A549 (cell line): ENCODE data around the gene CAMK1. TPM values are rescaled to one million over a fixed set of nuclear protein-coding genes. Genes with fewer than 3 reads are reported as not detected.

Source experiments
- ATAC-seq, 2 experiments: fragments of 200-7000 bp in 1 of 2; fragments of >200 bp in 1 of 2; cut with Nextera tagmentation in 1 of 2; cut with Tn5 transposase in 1 of 2; 3 replicates each; pipeline versions ENCODE4 v1.8.0 to v1.9.1; 2018 to 2020; ENCODE audit warnings: mild to moderate bottlenecking in 1 of 2, moderate library complexity in 1 of 2
- CTCF ChIA-PET: fragments of 300-600 bp; sonication (Branson Sonifier 250); formaldehyde crosslinking; extraction: SDS; loops from one replicate; lab custom pipeline; 2021; ENCODE audit warnings: antibody characterized with exemption, inconsistent platforms; lab: Yijun Ruan, JAX
- POLR2A ChIA-PET: fragments of 350-600 bp; formaldehyde crosslinking; extraction: SDS; loops from one replicate; lab custom pipeline; 2021; ENCODE audit warnings: antibody characterized with exemption, inconsistent platforms; lab: Yijun Ruan, JAX
- DNase-seq, 2 experiments: peaks; one replicate each; pipeline versions ENCODE4 v3.0.0 to v3.0.0-alpha.2; 2011 to 2016; ENCODE audit warnings: low read depth in 1 of 2, low spot score in 1 of 2
- FAIRE-seq: peaks from 2 replicates; lab custom pipeline; 2011; peaks lifted over from hg19 to GRCh38; lab: Jason Lieb, UNC
- H3K27ac ChIP-seq, 2 experiments: fragments of >200 bp; sonication (Bioruptor Twin); formaldehyde crosslinking; 3 replicates each; pipeline ENCODE4 v1.5.1; 2016 to 2017
- H3K4me1 ChIP-seq: fragments of >200 bp; sonication (Bioruptor Twin); formaldehyde crosslinking; 3 replicates; pipeline ENCODE4 v1.6.1; 2016
- H3K4me2 ChIP-seq: fragments of >200 bp; sonication (Bioruptor Twin); formaldehyde crosslinking; 3 replicates; pipeline ENCODE4 v1.6.1; 2016
- H3K4me3 ChIP-seq: fragments of >200 bp; sonication (Bioruptor Twin); formaldehyde crosslinking; 3 replicates; pipeline ENCODE4 v1.5.1; 2016
- H3K9me3 ChIP-seq: fragments of >200 bp; sonication (Bioruptor Twin); formaldehyde crosslinking; 3 replicates; pipeline ENCODE4 v1.6.1; 2016
- ATOH8 ChIP-seq: fragments of 250-450 bp; sonication (Bioruptor Pico); IDR thresholded peaks from 2 replicates; pipeline ENCODE4 v1.5.0; 2020; ENCODE audit warnings: low read depth, mild to moderate bottlenecking, moderate library complexity
- CEBPB ChIP-seq, 2 experiments: fragments of >200 bp in 1 of 2; sonication (Bioruptor Twin) in 1 of 2; formaldehyde crosslinking in 1 of 2; IDR thresholded peaks; 2 replicates each; pipeline ENCODE4 v1.6.1; 2012 to 2016
- E2F6 ChIP-seq: IDR thresholded peaks from 2 replicates; pipeline ENCODE4 v1.6.1; 2012; ENCODE audit warnings: low read depth, borderline replicate concordance
- EHMT2 ChIP-seq: fragments of 200-600 bp; sonication (generic); IDR thresholded peaks from 2 replicates; pipeline ENCODE4 v1.6.1; 2016; ENCODE audit warnings: antibody characterized with exemption, low read depth, mild to moderate bottlenecking, moderate library complexity
- ELK1 ChIP-seq: fragments of 150-350 bp; IDR thresholded peaks from 2 replicates; pipeline ENCODE4 v1.6.1; 2014; ENCODE audit warnings: low read depth, mild to moderate bottlenecking, low read length
- EP300 ChIP-seq, 2 experiments: fragments of >200 bp; sonication (Bioruptor Twin); formaldehyde crosslinking; IDR thresholded peaks; 2 replicates in 1 of 2; 3 replicates in 1 of 2; pipeline ENCODE4 v1.6.1; 2016 to 2017
- FOSB ChIP-seq: fragments of 250-450 bp; sonication (Bioruptor Pico); IDR thresholded peaks from 2 replicates; pipeline ENCODE4 v1.5.0; 2020; ENCODE audit warnings: mild to moderate bottlenecking, moderate library complexity
- HES2 ChIP-seq: fragments of >200 bp; sonication (Bioruptor Twin); formaldehyde crosslinking; IDR thresholded peaks from 2 replicates; pipeline ENCODE4 v1.6.1; 2016
- KDM1A ChIP-seq: fragments of 200-600 bp; sonication (generic); IDR thresholded peaks from 2 replicates; pipeline ENCODE4 v1.6.1; 2016; ENCODE audit warnings: low read depth, mild to moderate bottlenecking
- KDM5A ChIP-seq: fragments of 200-600 bp; sonication (generic); IDR thresholded peaks from 2 replicates; pipeline ENCODE4 v1.6.1; 2016; ENCODE audit warnings: antibody characterized with exemption, mild to moderate bottlenecking
- MAFK ChIP-seq: fragments of 450-650 bp; IDR thresholded peaks from 2 replicates; pipeline ENCODE4 v1.6.1; 2014; ENCODE audit not compliant: partially characterized antibody
- MAX ChIP-seq: IDR thresholded peaks from 2 replicates; pipeline ENCODE4 v1.6.1; 2012
- MYC ChIP-seq: IDR thresholded peaks from 2 replicates; pipeline ENCODE4 v1.6.1; 2012; ENCODE audit warnings: mild to moderate bottlenecking, inconsistent platforms, low read length, improper control_type of control experiment, borderline replicate concordance
- NPAS2 ChIP-seq: fragments of 250-450 bp; sonication (Bioruptor Pico); IDR thresholded peaks from 2 replicates; pipeline ENCODE4 v1.8.0; 2022; ENCODE audit warnings: mild to moderate bottlenecking, moderate library complexity, borderline replicate concordance
- PHF8 ChIP-seq: fragments of 200-600 bp; sonication (generic); IDR thresholded peaks from 2 replicates; pipeline ENCODE4 v1.6.1; 2016; ENCODE audit warnings: low read depth, mild to moderate bottlenecking, antibody characterized with exemption, moderate library complexity, borderline replicate concordance
- POLR2A ChIP-seq: IDR thresholded peaks from 2 replicates; pipeline ENCODE4 v1.6.1; 2012; ENCODE audit warnings: mild to moderate bottlenecking, low read length
- RCOR1 ChIP-seq: fragments of 150-350 bp; IDR thresholded peaks from 2 replicates; pipeline ENCODE4 v1.6.1; 2014; ENCODE audit warnings: antibody characterized with exemption, low read length, low read depth
- RFX5 ChIP-seq: fragments of 450-650 bp; IDR thresholded peaks from 2 replicates; pipeline ENCODE4 v1.7.1; 2014; ENCODE audit warnings: antibody characterized with exemption, mild to moderate bottlenecking, moderate library complexity
- TFCP2L1 ChIP-seq: fragments of 250-450 bp; sonication (Bioruptor Pico); IDR thresholded peaks from 2 replicates; pipeline ENCODE4 v1.5.0; 2021; ENCODE audit warnings: mild to moderate bottlenecking
- TP53 ChIP-seq: fragments of 250-450 bp; sonication (Bioruptor Pico); IDR thresholded peaks from 2 replicates; pipeline ENCODE4 v1.5.0; 2021; ENCODE audit warnings: mild to moderate bottlenecking, moderate library complexity
- ZSCAN20 ChIP-seq: fragments of 250-450 bp; sonication (Bioruptor Pico); IDR thresholded peaks from 2 replicates; pipeline ENCODE4 v1.8.0; 2022; ENCODE audit warnings: mild to moderate bottlenecking, moderate library complexity
- WGBS: methylation state at CpG from one replicate; pipeline ENCODE4 v1.1.6; 2017; ENCODE audit errors: missing lambda C conversion rate; 5-methylcytosine and 5-hydroxymethylcytosine counted together
- polyA plus RNA-seq, 4 experiments: library from polyadenylated mRNA; depleted of rRNA in 3 of 4; stranded (reverse); fragments of >200 nt; fragmentation: RNase III in 1 of 4; extraction: RNeasy Plus Mini Kit Qiagen cat#74134 plus additional on column Dnase treatment in 1 of 4; gene quantifications; 2 replicates in 3 of 4; 3 replicates in 1 of 4; pipeline ENCODE4 v1.2.3, GENCODE V29; 2011 to 2017
- TF ChIP-seq, protein P1 (sequence below): fragments of 250-450 bp; sonication (Bioruptor Pico); IDR thresholded peaks from 2 replicates; pipeline ENCODE4 v1.5.0; 2021; ENCODE audit warnings: mild to moderate bottlenecking, moderate library complexity, borderline replicate concordance

Gene CAMK1
- polyA plus RNA-seq, 2 of the 4 experiments (the other 2 are of a cell fraction), result 13.5 to 15.6 TPM

- H3K9me3 ChIP-seq, result no peaks in the 10 kb centered on the region
- WGBS, result 88% methylated on average over 8 of the region's 8 CpGs
- POLR2A ChIA-PET, result interaction anchor here (0.6 kb wide), 1 partner anchor 177 kb away, joined by 3 read pairs; no protein-coding TSS in a partner anchor
- FAIRE-seq (no peak), DNase-seq (no peak), ATAC-seq (no peak)
- H3K4me2 ChIP-seq, result no peak overlapping the region
- no peak overlapping the region for H3K27ac ChIP-seq
- no peak overlapping the region for H3K4me3 ChIP-seq
- no peak for TF ChIP-seq EHMT2
- TF ChIP-seq CEBPB (IDR thresholded peaks at IDR 0.05), result no peak
- TF ChIP-seq EP300 (IDR thresholded peaks at IDR 0.05), result no peak
- TF ChIP-seq TP53 (CRISPR knock-in tag), result no peak
- no peak for TF ChIP-seq KDM5A
- TF ChIP-seq, protein P1, sequence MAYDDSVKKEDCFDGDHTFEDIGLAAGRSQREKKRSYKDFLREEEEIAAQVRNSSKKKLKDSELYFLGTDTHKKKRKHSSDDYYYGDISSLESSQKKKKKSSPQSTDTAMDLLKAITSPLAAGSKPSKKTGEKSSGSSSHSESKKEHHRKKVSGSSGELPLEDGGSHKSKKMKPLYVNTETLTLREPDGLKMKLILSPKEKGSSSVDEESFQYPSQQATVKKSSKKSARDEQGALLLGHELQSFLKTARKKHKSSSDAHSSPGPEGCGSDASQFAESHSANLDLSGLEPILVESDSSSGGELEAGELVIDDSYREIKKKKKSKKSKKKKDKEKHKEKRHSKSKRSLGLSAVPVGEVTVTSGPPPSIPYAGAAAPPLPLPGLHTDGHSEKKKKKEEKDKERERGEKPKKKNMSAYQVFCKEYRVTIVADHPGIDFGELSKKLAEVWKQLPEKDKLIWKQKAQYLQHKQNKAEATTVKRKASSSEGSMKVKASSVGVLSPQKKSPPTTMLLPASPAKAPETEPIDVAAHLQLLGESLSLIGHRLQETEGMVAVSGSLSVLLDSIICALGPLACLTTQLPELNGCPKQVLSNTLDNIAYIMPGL (CRISPR knock-in tag), result no peak
- no peak for TF ChIP-seq HES2
- TF ChIP-seq, all 56 proteins: peak for 0
- peaks cover 9% of the 10 kb centered on the region; the same call in 2 of the 3 replicates for H3K4me1 ChIP-seq
- CTCF ChIA-PET, result interaction anchor here (0.7 to 2.3 kb wide), 4 partner anchors 33 to 251 kb away, joined by 3 to 8 read pairs (median 4); no protein-coding TSS in a partner anchor
These were observed 15.1 kb downstream of the CAMK1 start for GRCh38 chr3:9754678-9755077.

- POLR2A ChIA-PET, result interaction anchor here (1.9 kb wide), 1 partner anchor 19 kb away, joined by 17 read pairs; the partner anchor contains the start of gene BRPF1
- Histone ChIP-seq H3K4me1 (peaks cover 13% of the 10 kb centered on the region; the same call in 2 of the 3 replicates), H3K4me2 (peak overlapping the region; percentile 91), H3K4me3 (peak overlapping the region; percentile 72), H3K9me3 (no peaks in the 10 kb centered on the region)
- FAIRE-seq (no peak), DNase-seq (peak in 1 of 2 experiments; percentile 30), ATAC-seq (peak in 1 of 2 experiments; percentile 13; a peak in 2 of 6 replicates)
- CTCF ChIA-PET, result interaction anchor here (0.6 to 4.9 kb wide), 7 partner anchors 14 to 146 kb away, joined by 3 to 22 read pairs (median 4); partner anchors contain the start of genes BRPF1 and CAMK1
- no peak for TF ChIP-seq ELK1
- TF ChIP-seq, all 56 proteins: peak for 0
- 37% methylated on average over 17 of the region's 17 CpGs for WGBS
- peak overlapping the region; percentile 95 to 97 for H3K27ac ChIP-seq
These were observed 19.0 kb downstream of the CAMK1 start for GRCh38 chr3:9750556-9751411.

GRCh38 chr3:9749645-9750555, 19.8 kb downstream of the CAMK1 start, which contains the start of gene OGG1:
OGG1 (plus strand) TSS chr3:9749952; CDS start chr3:9750287, 335 bp downstream.
- Histone ChIP-seq H3K4me2 (peak within 1 kb of the TSS; percentile 91), H3K9me3 (no peaks in the 10 kb centered on the region), H3K27ac (peak within 1 kb of the TSS; percentile 95 to 97), H3K4me3 (peak within 1 kb of the TSS; percentile 72), H3K4me1 (peaks cover 13% of the 10 kb centered on the region; the same call in 2 of the 3 replicates)
- ATAC-seq (peak; percentile 95 to 98), DNase-seq (peak; percentile 98 to 99), FAIRE-seq (no peak)
- under 1% methylated on average over 43 of the region's 60 CpGs for WGBS
- ChIA-PET CTCF (interaction anchor here (0.8 to 4.9 kb wide), 12 partner anchors 10 to 397 kb away, joined by 3 to 22 read pairs (median 4); partner anchors contain the start of genes BRPF1 and CAMK1), POLR2A (interaction anchor here (0.8 to 1.9 kb wide), 8 partner anchors 13 to 387 kb away, joined by 3 to 17 read pairs (median 4); partner anchors contain the start of genes ARPC4, BRPF1, CAMK1 and MTMR14)
- TF ChIP-seq NPAS2 (no peak), HES2 (no peak), MAX (peak; percentile 91), MAFK (no peak), TP53 (CRISPR knock-in tag) (0 out of 2 replicates have a peak, but pooled peaks have one; percentile 32), RFX5 (no peak), KDM1A (no peak), ATOH8 (CRISPR knock-in tag) (no peak), TFCP2L1 (CRISPR knock-in tag) (no peak), E2F6 (peak; percentile 63; the same call in 1 of the 2 replicates), FOSB (CRISPR knock-in tag) (no peak), POLR2A (peak; percentile 50), MYC (no peak), RCOR1 (no peak), PHF8 (peak; percentile 43; the same call in 1 of the 2 replicates), ZSCAN20 (CRISPR knock-in tag) (no peak)
